B cell (primary cell): ENCODE measurements around the gene PGGHG. TPM values are rescaled to one million over a fixed set of nuclear protein-coding genes. Genes with fewer than 3 reads are reported as not detected.

Experiments used
- ATAC-seq: fragments of 200-7000 bp; cut with Tn5 transposase; one replicate; pipeline ENCODE4 v1.10.0; 2021; ENCODE audit warnings: low read depth, mild to moderate bottlenecking, moderate number of reproducible peaks, moderate library complexity
- CTCF ChIA-PET: fragments of 350-600 bp; sonication (Branson Sonifier 250); formaldehyde crosslinking; loops from one replicate; lab custom pipeline; 2021; ENCODE audit warnings: antibody characterized with exemption, inconsistent platforms; lab: Charles Lee
- POLR2A ChIA-PET: fragments of 350-600 bp; sonication (Branson Sonifier 250); formaldehyde crosslinking; loops from one replicate; lab custom pipeline; 2021; ENCODE audit warnings: antibody characterized with exemption; lab: Charles Lee
- DNase-seq: peaks from one replicate; pipeline ENCODE4 v3.0.0; 2013
- H2AFZ ChIP-seq: 2 replicates; pipeline ENCODE4 v1.6.1; 2012; ENCODE audit warnings: mild to moderate bottlenecking, low read depth, low read length; ENCODE audit not compliant: insufficient read depth, poor library complexity, severe bottlenecking
- H3K27ac ChIP-seq, 2 donors: 1 replicate in 1 of 2; 2 replicates in 1 of 2; pipeline ENCODE4 v1.5.1; 2012 to 2013; ENCODE audit warnings: low read length in 2 of 2, mild to moderate bottlenecking in 2 of 2, moderate library complexity in 1 of 2
- H3K27me3 ChIP-seq, 4 experiments: fragments of 200-600 bp in 1 of 4; sonication (generic) in 1 of 4; replicated peaks in 1 of 4; 1 replicate in 2 of 4; 2 replicates in 2 of 4; pipeline versions ENCODE4 v1.6.1 to v1.7.0; 2013 to 2016; ENCODE audit warnings: low read length in 3 of 4, mild to moderate bottlenecking in 2 of 4, mixed read lengths in 1 of 4, moderate library complexity in 1 of 4; ENCODE audit not compliant: insufficient read depth in 4 of 4, control insufficient read depth in 3 of 4; ENCODE audit errors: control extremely low read depth in 1 of 4
- H3K36me3 ChIP-seq, 2 experiments: replicated peaks in 1 of 2; 1 replicate in 1 of 2; 2 replicates in 1 of 2; pipeline versions ENCODE4 v1.6.1 to v1.7.1; 2013; ENCODE audit warnings: low read length in 1 of 2; ENCODE audit not compliant: insufficient read depth in 2 of 2, control insufficient read depth in 1 of 2; ENCODE audit errors: control extremely low read depth in 1 of 2, extremely low read depth in 1 of 2
- H3K4me1 ChIP-seq, 2 donors: fragments of 200-600 bp in 1 of 2; sonication (generic) in 1 of 2; 1 replicate in 1 of 2; 2 replicates in 1 of 2; pipeline versions ENCODE4 v1.5.1 to v1.6.1; 2013 to 2017; ENCODE audit warnings: low read length in 2 of 2; ENCODE audit not compliant: control insufficient read depth in 2 of 2, insufficient read depth in 2 of 2
- H3K4me2 ChIP-seq: replicated peaks from 2 replicates; pipeline ENCODE3; 2012; ENCODE audit warnings: mild to moderate bottlenecking, low read depth, low read length; ENCODE audit not compliant: poor library complexity, severe bottlenecking
- H3K4me3 ChIP-seq, 5 experiments: fragments of 200-600 bp in 1 of 5; sonication (generic) in 1 of 5; 1 replicate in 3 of 5; 2 replicates in 2 of 5; pipeline versions ENCODE4 v1.5.1 to v1.7.0; 2011 to 2016; ENCODE audit warnings: low read length in 4 of 5, mild to moderate bottlenecking in 4 of 5, low read depth in 2 of 5, control low read depth in 1 of 5, moderate library complexity in 1 of 5; ENCODE audit not compliant: insufficient read depth in 1 of 5; ENCODE audit errors: control extremely low read depth in 1 of 5, extremely low read depth in 1 of 5
- H3K79me2 ChIP-seq: fragments of 200-600 bp; sonication (generic); one replicate; pipeline ENCODE4 v1.6.0; 2016; ENCODE audit warnings: low read length; ENCODE audit not compliant: control insufficient read depth, insufficient read depth
- H3K9ac ChIP-seq: fragments of 200-600 bp; sonication (generic); 2 replicates; pipeline ENCODE4 v1.6.1; 2017; ENCODE audit warnings: mild to moderate bottlenecking, low read length, moderate library complexity
- H3K9me3 ChIP-seq, 3 donors: one replicate each; pipeline versions ENCODE4 v1.6.1 to v1.7.1; 2013; ENCODE audit warnings: low read length in 2 of 3; ENCODE audit not compliant: control insufficient read depth in 2 of 3, insufficient read depth in 1 of 3; ENCODE audit errors: control extremely low read depth in 1 of 3
- H4K20me1 ChIP-seq: 2 replicates; pipeline ENCODE4 v1.6.0; 2012; ENCODE audit warnings: mild to moderate bottlenecking, low read length; ENCODE audit not compliant: insufficient read depth, control insufficient read depth, poor library complexity, severe bottlenecking
- H3K27ac Mint-ChIP-seq: one replicate; pipeline ENCODE4 v1.8.0; 2021; ENCODE audit warnings: mixed read lengths
- H3K27me3 Mint-ChIP-seq: one replicate; pipeline ENCODE4 v1.8.0; 2021; ENCODE audit warnings: mixed read lengths
- H3K4me1 Mint-ChIP-seq: one replicate; pipeline ENCODE4 v1.8.0; 2021; ENCODE audit warnings: mixed read lengths
- H3K4me3 Mint-ChIP-seq: one replicate; pipeline ENCODE4 v1.8.0; 2021; ENCODE audit warnings: mixed read lengths
- H3K9me3 Mint-ChIP-seq: one replicate; pipeline ENCODE4 v1.8.0; 2022; ENCODE audit warnings: mixed read lengths; ENCODE audit not compliant: insufficient read depth
- EZH2 ChIP-seq: IDR thresholded peaks from 2 replicates; pipeline ENCODE4 v1.6.1; 2012; ENCODE audit warnings: borderline replicate concordance, low read depth, mild to moderate bottlenecking, moderate library complexity, low read length; ENCODE audit not compliant: insufficient read depth, poor library complexity, severe bottlenecking
- WGBS: methylation state at CpG from one replicate; pipeline ENCODE4 v1.1.5; 2013; ENCODE audit warnings: missing lambda C conversion rate; ENCODE audit not compliant: insufficient coverage; 5-methylcytosine and 5-hydroxymethylcytosine counted together
- intact Hi-C: fragments of 100-400 bp; cut with micrococcal nuclease; formaldehyde crosslinking; loops from one replicate; pipeline ENCODE4 v1.10.0; 2022
- polyA plus RNA-seq: library from polyadenylated mRNA; depleted of rRNA; stranded (reverse); fragments of >200 nt; gene quantifications from 2 replicates; pipeline ENCODE4 v1.2.3, GENCODE V29; 2012
- total RNA-seq, 2 donors: library from RNA; stranded (reverse); fragments of 120-200 nt in 1 of 2; gene quantifications; 1 replicate in 1 of 2; 2 replicates in 1 of 2; pipeline versions ENCODE4 v1.2.3 to v1.2.4, GENCODE V29; 2013 to 2022
- TF ChIP-seq, protein P1 (sequence below): fragments of 200-600 bp; IDR thresholded peaks from one replicate; pipeline ENCODE4 v1.8.0; 2022; ENCODE audit warnings: antibody characterized with exemption, mild to moderate bottlenecking

Gene PGGHG
- total and polyA plus RNA-seq, 2 donors (not counting 1 experiment from before 2014, with no cell fraction given) = 159 to 264 TPM

DNA sequence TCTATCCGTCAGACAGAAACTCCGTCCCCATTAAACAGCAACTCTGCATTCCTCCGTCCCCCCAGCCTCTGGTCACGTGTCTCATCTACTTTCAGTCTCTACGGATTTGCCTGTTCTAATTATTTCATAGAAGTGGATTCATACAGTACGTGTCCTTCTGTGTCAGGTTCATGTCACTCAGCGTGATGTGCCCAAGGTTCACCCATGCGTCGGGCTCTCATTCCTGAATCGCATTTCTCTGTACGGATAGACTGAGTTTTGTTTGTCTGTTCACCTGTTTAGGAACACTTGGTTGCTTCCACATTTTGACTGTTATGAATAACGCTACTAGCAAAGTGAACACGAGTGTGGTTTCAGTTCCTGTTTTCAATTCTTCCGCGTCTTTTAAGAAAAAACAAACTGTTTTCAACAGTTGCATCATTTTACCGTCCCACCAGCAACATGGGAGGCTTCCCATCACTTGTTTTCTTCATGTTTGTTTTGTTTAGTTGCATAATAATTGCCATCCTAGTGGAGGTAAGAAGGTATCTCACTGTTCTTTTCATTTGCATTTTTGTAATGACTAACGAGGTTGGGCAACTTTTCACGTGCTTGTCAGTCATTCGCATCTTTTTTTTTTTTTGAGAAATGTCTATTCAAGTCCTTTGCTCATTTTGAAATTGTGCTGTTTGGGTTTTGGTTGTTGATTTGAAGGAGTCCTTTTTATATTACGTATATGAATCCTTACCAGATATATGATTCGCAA lies 19.6 kb upstream of the PGGHG start:
- Mint-ChIP-seq H3K4me3 (peak overlapping the region; percentile 91), H3K27me3 (no peaks in the 10 kb centered on the region), H3K9me3 (peaks cover 2% of the 10 kb centered on the region), H3K4me1 (peaks cover 34% of the 10 kb centered on the region), H3K27ac (peak overlapping the region; percentile 94)
- peak overlapping the region; percentile 62 to 85 (median 72) for H3K4me3 ChIP-seq
- H3K79me2 ChIP-seq = peaks cover 11% of the 10 kb centered on the region
- no peaks in the 10 kb centered on the region for H3K36me3 ChIP-seq
- peak overlapping the region; percentile 96 for H3K4me2 ChIP-seq
- DNase-seq = peak; percentile 96
- ATAC-seq = peak; percentile 66
- H3K9ac ChIP-seq = peak overlapping the region; percentile 82
- H2AFZ ChIP-seq = peak overlapping the region; percentile 34
- no peaks in the 10 kb centered on the region for H4K20me1 ChIP-seq
- TF ChIP-seq, protein P1, sequence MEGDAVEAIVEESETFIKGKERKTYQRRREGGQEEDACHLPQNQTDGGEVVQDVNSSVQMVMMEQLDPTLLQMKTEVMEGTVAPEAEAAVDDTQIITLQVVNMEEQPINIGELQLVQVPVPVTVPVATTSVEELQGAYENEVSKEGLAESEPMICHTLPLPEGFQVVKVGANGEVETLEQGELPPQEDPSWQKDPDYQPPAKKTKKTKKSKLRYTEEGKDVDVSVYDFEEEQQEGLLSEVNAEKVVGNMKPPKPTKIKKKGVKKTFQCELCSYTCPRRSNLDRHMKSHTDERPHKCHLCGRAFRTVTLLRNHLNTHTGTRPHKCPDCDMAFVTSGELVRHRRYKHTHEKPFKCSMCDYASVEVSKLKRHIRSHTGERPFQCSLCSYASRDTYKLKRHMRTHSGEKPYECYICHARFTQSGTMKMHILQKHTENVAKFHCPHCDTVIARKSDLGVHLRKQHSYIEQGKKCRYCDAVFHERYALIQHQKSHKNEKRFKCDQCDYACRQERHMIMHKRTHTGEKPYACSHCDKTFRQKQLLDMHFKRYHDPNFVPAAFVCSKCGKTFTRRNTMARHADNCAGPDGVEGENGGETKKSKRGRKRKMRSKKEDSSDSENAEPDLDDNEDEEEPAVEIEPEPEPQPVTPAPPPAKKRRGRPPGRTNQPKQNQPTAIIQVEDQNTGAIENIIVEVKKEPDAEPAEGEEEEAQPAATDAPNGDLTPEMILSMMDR = peak; percentile 33
- no peak for TF ChIP-seq EZH2
- H3K27me3 ChIP-seq = no peaks in the 10 kb centered on the region
- H3K4me1 ChIP-seq = peaks cover 25 to 32% of the 10 kb centered on the region in 2 donors
- 0% methylated on average over 15 of the region's 21 CpGs for WGBS
- CTCF ChIA-PET = interaction anchor here (1.0 to 3.8 kb wide), 6 partner anchors 10 to 62 kb away, joined by 4 to 49 read pairs (median 6); partner anchors contain the start of genes BET1L, NLRP6 and RIC8A
- H3K9me3 ChIP-seq = peaks cover 0 to 18% (median 5%) of the 10 kb centered on the region in 3 donors
- POLR2A ChIA-PET = interaction anchor here (1.0 to 3.9 kb wide), 8 partner anchors 10 to 307 kb away, joined by 3 to 34 read pairs (median 8); partner anchors contain the start of genes BET1L, PHRF1 and RIC8A
- intact Hi-C loops = loop anchor here (1.0 to 5.0 kb wide), 7 partner anchors 11 to 86 kb away; partner anchors contain the start of genes BET1L, IFITM2, PGGHG and PSMD13
- peak overlapping the region; percentile 96 to 98 for H3K27ac ChIP-seq
